Endometrial microvascular endothelial cells (primary cell): ENCODE results near the gene ACE. TPM values are rescaled to one million over a fixed set of nuclear protein-coding genes. Genes with fewer than 3 reads are reported as not detected.
"Not testable (repeated sequence)": the region's sequence is repeated elsewhere in the genome, so short reads cannot be mapped to it uniquely, and the experiment has no call there.

ENCODE experiments used
- in situ Hi-C: cut with HindIII; loops from 2 replicates; pipeline ENCODE4 v1.10.0; 2017; ENCODE audit warnings: low sequenced_read_pairs, low pct_unique_long_range_greater_than_20kb; ENCODE audit errors: inconsistent ontology term
- total RNA-seq: library from RNA; depleted of rRNA; stranded (reverse); fragments of >200 nt; gene quantifications from one replicate; pipeline ENCODE4 v1.2.3, GENCODE V29; 2015; ENCODE audit errors: inconsistent ontology term

ACE gene
- total RNA-seq, 1 donor from 2014 or later: 35.7 TPM

GRCh38 chr17:63458478-63458877 is 18.4 kb upstream of the ACE start:
- in situ Hi-C loops: no loop called here

DNA sequence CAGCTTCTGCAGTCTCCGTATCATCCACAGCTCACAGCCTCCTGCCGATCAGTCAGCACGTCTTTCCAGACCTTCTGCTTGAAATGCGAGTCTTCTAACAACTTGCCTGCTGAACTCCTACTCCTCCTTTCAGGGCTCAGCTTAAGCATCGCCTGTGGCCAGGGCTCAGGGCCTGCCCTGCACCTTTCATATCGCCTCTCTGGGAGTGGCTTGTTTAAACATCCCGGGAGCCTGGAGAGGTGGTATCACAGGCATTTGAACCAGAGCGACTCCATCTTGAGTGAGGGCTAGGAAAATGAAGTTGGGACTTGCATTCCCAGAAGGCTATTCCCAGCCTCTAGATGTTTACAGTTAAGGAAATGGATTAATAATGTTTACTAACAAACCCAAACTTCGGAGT is 16.8 kb upstream of the ACE start:
- in situ Hi-C loops: no loop called here

- in situ Hi-C loops: no loop called here
These were observed 13.1 kb upstream of the ACE start for GRCh38 chr17:63463771-63464170.

- in situ Hi-C loops: no loop called here
These were observed 12.1 kb upstream of the ACE start for GRCh38 chr17:63464691-63465236.

- in situ Hi-C loops: not testable (repeated sequence)
These were observed 8.8 kb upstream of the ACE start for GRCh38 chr17:63468099-63468498.

- in situ Hi-C loops: no loop called here
These were observed 2.7 kb upstream of the ACE start for GRCh38 chr17:63474174-63474573.

- in situ Hi-C loops: no loop called here
These were observed 2.0 kb upstream of the ACE start for GRCh38 chr17:63474586-63475460.

- in situ Hi-C loops: no loop called here
These were observed 1.1 kb upstream of the ACE start for GRCh38 chr17:63475491-63476412.

- in situ Hi-C loops: no loop called here
These were observed 405 bp upstream of the ACE start for GRCh38 chr17:63476459-63476853.

DNA sequence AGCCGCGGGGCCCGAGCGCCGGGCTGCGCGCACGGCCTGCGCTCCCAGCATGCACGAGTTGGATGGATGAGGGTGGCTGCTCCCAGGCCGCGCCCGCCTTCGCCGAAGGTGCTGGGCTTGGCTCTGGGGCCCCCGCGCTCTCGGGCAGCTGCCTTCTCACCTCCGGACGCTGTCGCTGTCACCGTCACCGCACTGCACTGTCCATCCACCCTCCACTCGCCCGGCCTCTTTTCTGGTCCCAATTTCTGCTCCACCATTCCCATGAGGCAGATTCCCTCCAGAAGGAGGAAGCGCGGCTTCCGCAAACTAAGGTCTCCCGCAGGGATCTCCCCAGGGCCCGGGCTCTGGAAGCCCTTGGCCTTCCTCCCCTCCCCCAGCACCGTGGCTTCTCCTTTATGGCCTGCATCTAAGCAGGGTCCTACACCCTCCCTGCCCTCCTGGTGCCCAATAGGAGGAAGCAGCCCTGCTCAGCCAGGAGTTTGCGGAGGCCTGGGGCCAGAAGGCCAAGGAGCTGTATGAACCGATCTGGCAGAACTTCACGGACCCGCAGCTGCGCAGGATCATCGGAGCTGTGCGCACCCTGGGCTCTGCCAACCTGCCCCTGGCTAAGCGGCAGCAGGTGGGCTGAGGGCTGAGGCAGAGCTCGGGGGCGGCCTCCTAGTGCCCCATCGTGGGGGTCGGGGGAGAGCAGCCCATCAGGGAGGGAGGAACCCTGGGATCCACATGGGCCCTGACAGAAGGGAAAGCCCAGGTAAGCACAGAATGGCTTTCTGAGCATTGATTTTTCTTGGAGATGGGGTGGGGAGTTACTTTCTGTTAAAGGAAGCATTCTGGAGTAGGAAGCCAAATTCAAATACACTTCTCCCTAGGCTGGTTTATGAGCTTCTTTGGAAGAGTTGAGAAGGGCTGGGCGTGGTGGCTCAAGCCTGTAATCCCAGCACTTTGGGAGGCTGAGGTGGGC is 899 bp downstream of the ACE start:
- in situ Hi-C loops: no loop called here

- in situ Hi-C loops: no loop called here
These were observed 2.1 kb downstream of the ACE start for GRCh38 chr17:63478814-63479494.

GRCh38 chr17:63479495-63480184 is 2.8 kb downstream of the ACE start:
- in situ Hi-C loops: no loop called here

DNA sequence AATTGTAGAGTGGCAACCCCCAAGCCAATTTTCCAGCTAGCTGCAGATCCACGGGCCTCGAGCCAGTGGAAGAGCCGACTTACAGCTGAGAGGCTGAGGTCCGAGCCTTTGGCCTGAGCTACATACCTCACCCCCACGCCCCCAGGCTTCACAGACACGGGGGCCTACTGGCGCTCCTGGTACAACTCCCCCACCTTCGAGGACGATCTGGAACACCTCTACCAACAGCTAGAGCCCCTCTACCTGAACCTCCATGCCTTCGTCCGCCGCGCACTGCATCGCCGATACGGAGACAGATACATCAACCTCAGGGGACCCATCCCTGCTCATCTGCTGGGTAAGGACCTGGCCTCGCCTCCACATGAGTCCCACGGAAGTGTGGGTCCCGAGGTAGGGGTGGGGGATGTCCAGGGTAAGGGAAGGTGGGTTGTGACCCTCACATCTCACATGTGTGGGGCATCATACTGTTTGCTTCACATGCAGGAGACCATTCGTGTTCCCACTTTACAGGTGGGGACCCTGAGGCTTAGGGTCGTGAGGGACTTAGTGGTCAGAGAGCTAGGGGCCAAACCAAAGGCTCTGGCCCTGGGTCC is 3.4 kb downstream of the ACE start:
- in situ Hi-C loops: no loop called here

- in situ Hi-C loops: no loop called here
These were observed 4.1 kb downstream of the ACE start for GRCh38 chr17:63480826-63481487.

DNA sequence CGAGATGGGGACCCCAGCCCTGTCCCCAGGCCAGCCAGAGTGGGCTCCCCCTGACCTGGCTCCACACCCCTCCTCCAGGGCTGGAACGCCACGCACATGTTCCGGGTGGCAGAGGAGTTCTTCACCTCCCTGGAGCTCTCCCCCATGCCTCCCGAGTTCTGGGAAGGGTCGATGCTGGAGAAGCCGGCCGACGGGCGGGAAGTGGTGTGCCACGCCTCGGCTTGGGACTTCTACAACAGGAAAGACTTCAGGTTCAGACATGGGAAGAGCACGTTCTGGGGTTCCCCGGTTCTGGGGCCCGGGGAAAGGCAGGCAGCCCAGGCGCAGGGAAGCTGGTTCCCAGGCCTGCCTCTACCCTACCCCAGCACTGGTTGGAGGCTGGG is 4.6 kb downstream of the ACE start:
- in situ Hi-C loops: no loop called here

GRCh38 chr17:63482509-63482908 is 5.6 kb downstream of the ACE start:
- in situ Hi-C loops: no loop called here

GRCh38 chr17:63483038-63483437 is 6.2 kb downstream of the ACE start:
- in situ Hi-C loops: no loop called here
